Occipital lobe (tissue), 2 donors: Measurements from ENCODE around the gene TC2N. TPM values are rescaled to one million over a fixed set of nuclear protein-coding genes. Genes with fewer than 3 reads are reported as not detected.
"Not testable (repeated sequence)": the region's sequence is repeated elsewhere in the genome, so short reads cannot be mapped to it uniquely, and the experiment has no call there.

Experiments used
- DNase-seq: peaks from one replicate; lab custom pipeline; 2025; lab: John Stamatoyannopoulos, UW
- total RNA-seq: library from RNA; depleted of rRNA; stranded (reverse); fragments of >200 nt; gene quantifications from one replicate; pipeline ENCODE4 v1.2.3, GENCODE V29; 2014

TC2N gene
- total RNA-seq, 1 donor from 2014 or later, result 22.8 TPM

GRCh38 chr14:91835197-91835919 is 32.0 kb downstream of the TC2N start:
- no peak for DNase-seq

GRCh38 chr14:91834571-91834970 is 32.8 kb downstream of the TC2N start:
- no peak for DNase-seq

GRCh38 chr14:91831337-91831736 is 36.0 kb downstream of the TC2N start:
- no peak for DNase-seq

- DNase-seq, result no peak
Measured at GRCh38 chr14:91830777-91831176, 36.6 kb downstream of the TC2N start.

- no peak for DNase-seq
Measured at GRCh38 chr14:91829511-91829910, 37.8 kb downstream of the TC2N start.

GRCh38 chr14:91827746-91828145 is 39.6 kb downstream of the TC2N start:
- no peak for DNase-seq

- DNase-seq, result no peak
Measured at GRCh38 chr14:91817566-91818325, 49.6 kb downstream of the TC2N start.

- no peak for DNase-seq
Measured at GRCh38 chr14:91814317-91814716, 53.0 kb downstream of the TC2N start.

GRCh38 chr14:91810699-91811098 is 56.6 kb downstream of the TC2N start:
- DNase-seq, result no peak

GRCh38 chr14:91806716-91807115 is 60.6 kb downstream of the TC2N start:
- no peak for DNase-seq

- DNase-seq, result not testable (repeated sequence)
Measured at GRCh38 chr14:91806094-91806493, 61.2 kb downstream of the TC2N start.

- DNase-seq, result no peak
Measured at GRCh38 chr14:91805659-91806058, 61.7 kb downstream of the TC2N start.

GRCh38 chr14:91801358-91801757 is 66.0 kb downstream of the TC2N start:
- no peak for DNase-seq

- no peak for DNase-seq
Measured at GRCh38 chr14:91796617-91797347, 70.6 kb downstream of the TC2N start.

- DNase-seq, result no peak
Measured at GRCh38 chr14:91793704-91794103, 73.6 kb downstream of the TC2N start.

- no peak for DNase-seq
Measured at GRCh38 chr14:91786188-91786587, 81.1 kb downstream of the TC2N start.

GRCh38 chr14:91780452-91780851 is 86.9 kb downstream of the TC2N start:
- DNase-seq, result no peak

- no peak for DNase-seq
Measured at GRCh38 chr14:91778217-91778616, 89.1 kb downstream of the TC2N start.

GRCh38 chr14:91774140-91775096 is 92.9 kb downstream of the TC2N start:
- DNase-seq, result no peak

- no peak for DNase-seq
Measured at GRCh38 chr14:91770185-91770584, 97.2 kb downstream of the TC2N start.
